Mesenchymal stem cell (in vitro differentiated cells and primary cell): Measurements from ENCODE around the gene WAPL.

Experiments used
- DNase-seq: peaks from one replicate; pipeline ENCODE4 v3.0.0-alpha.2; 2013
- H2AFZ ChIP-seq: one replicate; pipeline ENCODE4 v1.6.1; 2013; ENCODE audit warnings: low read depth, mild to moderate bottlenecking, control low read depth, inconsistent platforms, low read length, moderate library complexity
- H2AK5ac ChIP-seq: 2 replicates; pipeline ENCODE4 v1.6.1; 2013; ENCODE audit warnings: low read length, moderate library complexity, mild to moderate bottlenecking, inconsistent platforms; ENCODE audit not compliant: severe bottlenecking
- H2BK120ac ChIP-seq: one replicate; pipeline ENCODE4 v1.6.1; 2013; ENCODE audit warnings: low read depth, mild to moderate bottlenecking, inconsistent platforms, low read length, moderate library complexity
- H2BK12ac ChIP-seq, 2 experiments: one replicate each; pipeline ENCODE4 v1.6.1; 2013; ENCODE audit warnings: inconsistent platforms in 2 of 2, low read length in 2 of 2, mild to moderate bottlenecking in 2 of 2, moderate library complexity in 2 of 2, control low read depth in 1 of 2
- H2BK15ac ChIP-seq: one replicate; pipeline ENCODE4 v1.6.1; 2013; ENCODE audit warnings: mild to moderate bottlenecking, low read depth, inconsistent platforms; ENCODE audit not compliant: poor library complexity, severe bottlenecking
- H2BK5ac ChIP-seq: 2 replicates; pipeline ENCODE4 v1.6.1; 2013; ENCODE audit warnings: low read depth, mild to moderate bottlenecking, low read length, control low read depth, inconsistent platforms; ENCODE audit not compliant: poor library complexity, severe bottlenecking
- H3K14ac ChIP-seq, 2 experiments: one replicate each; pipeline ENCODE4 v1.6.1; 2013; ENCODE audit warnings: inconsistent platforms in 2 of 2, low read length in 2 of 2, control low read depth in 1 of 2, mild to moderate bottlenecking in 1 of 2, moderate library complexity in 1 of 2
- H3K18ac ChIP-seq, 2 experiments: one replicate each; pipeline ENCODE4 v1.6.1; 2013; ENCODE audit warnings: inconsistent platforms in 2 of 2, low read length in 2 of 2, control low read depth in 1 of 2, low read depth in 1 of 2, mild to moderate bottlenecking in 1 of 2
- H3K23ac ChIP-seq, 2 experiments: one replicate each; pipeline ENCODE4 v1.6.1; 2013; ENCODE audit warnings: inconsistent platforms in 2 of 2, low read length in 2 of 2, mild to moderate bottlenecking in 2 of 2, moderate library complexity in 2 of 2, control low read depth in 1 of 2
- H3K27ac ChIP-seq: 2 replicates; pipeline ENCODE4 v1.5.1; 2013; ENCODE audit warnings: mild to moderate bottlenecking, moderate library complexity, low read length, control low read depth, inconsistent platforms; ENCODE audit not compliant: poor library complexity, severe bottlenecking
- H3K27me3 ChIP-seq, 2 experiments: 2 replicates each; pipeline versions ENCODE4 v1.6.1 to v1.7.0; 2013; ENCODE audit warnings: low read length in 2 of 2, mild to moderate bottlenecking in 2 of 2, moderate library complexity in 2 of 2, control low read depth in 1 of 2, inconsistent platforms in 1 of 2; ENCODE audit not compliant: control insufficient read depth in 1 of 2, insufficient read depth in 1 of 2
- H3K36me3 ChIP-seq, 2 experiments: 2 replicates each; pipeline versions ENCODE4 v1.6.1 to v1.7.0; 2013; ENCODE audit warnings: low read length in 2 of 2, control low read depth in 1 of 2, inconsistent platforms in 1 of 2, low read depth in 1 of 2, mild to moderate bottlenecking in 1 of 2; ENCODE audit not compliant: insufficient read depth in 2 of 2, control insufficient read depth in 1 of 2
- H3K4ac ChIP-seq, 2 experiments: one replicate each; pipeline ENCODE4 v1.6.1; 2013; ENCODE audit warnings: inconsistent platforms in 2 of 2, low read length in 2 of 2, mild to moderate bottlenecking in 2 of 2, moderate library complexity in 2 of 2, control low read depth in 1 of 2, low read depth in 1 of 2
- H3K4me1 ChIP-seq: 2 replicates; pipeline ENCODE4 v1.6.1; 2013; ENCODE audit warnings: low read depth, low read length, control low read depth; ENCODE audit not compliant: control insufficient read depth, insufficient read depth
- H3K4me2 ChIP-seq: 2 replicates; pipeline ENCODE4 v1.6.1; 2013; ENCODE audit warnings: low read length, mild to moderate bottlenecking, inconsistent platforms; ENCODE audit not compliant: poor library complexity, severe bottlenecking
- H3K4me3 ChIP-seq, 2 experiments: 2 replicates each; pipeline versions ENCODE4 v1.5.1 to v1.7.0; 2013; ENCODE audit warnings: low read length in 2 of 2, mild to moderate bottlenecking in 2 of 2, control low read depth in 1 of 2, low read depth in 1 of 2; ENCODE audit not compliant: insufficient read depth in 1 of 2
- H3K79me1 ChIP-seq: replicated peaks from 2 replicates; pipeline ENCODE4 v1.6.1; 2013; ENCODE audit warnings: mild to moderate bottlenecking, control low read depth, low read length, inconsistent platforms; ENCODE audit not compliant: poor library complexity, severe bottlenecking
- H3K9ac ChIP-seq: 2 replicates; pipeline ENCODE4 v1.7.0; 2013; ENCODE audit warnings: mild to moderate bottlenecking, low read length, moderate library complexity
- H3K9me3 ChIP-seq: 2 replicates; pipeline ENCODE4 v1.7.0; 2013; ENCODE audit warnings: mild to moderate bottlenecking, low read length; ENCODE audit not compliant: control insufficient read depth
- H4K8ac ChIP-seq: one replicate; pipeline ENCODE4 v1.6.1; 2013; ENCODE audit warnings: inconsistent platforms, mild to moderate bottlenecking, low read length, moderate library complexity
- H4K91ac ChIP-seq: one replicate; pipeline ENCODE4 v1.6.1; 2013; ENCODE audit warnings: mild to moderate bottlenecking, low read length, inconsistent platforms
- WGBS: methylation state at CpG from one replicate; pipeline ENCODE4 v1.1.7; 2013; ENCODE audit warnings: mixed read lengths; 5-methylcytosine and 5-hydroxymethylcytosine counted together

Gene WAPL

GRCh38 chr10:86481761-86482160 is 39.8 kb downstream of the WAPL start:
- no peak overlapping the region for H3K18ac ChIP-seq
- WGBS, result no CpG with 5 or more reads among the region's 1 CpG

GRCh38 chr10:86480571-86480970 is 41.0 kb downstream of the WAPL start:
- no peak overlapping the region for H2BK12ac ChIP-seq
- H4K8ac ChIP-seq, result no peak overlapping the region
- no peaks in the 10 kb centered on the region for H3K27me3 ChIP-seq
- DNase-seq, result no peak
- no peak overlapping the region for H3K4ac ChIP-seq
- H3K14ac ChIP-seq, result no peak overlapping the region
- H3K79me1 ChIP-seq, result peaks cover 14% of the 10 kb centered on the region
- no peak overlapping the region for H3K23ac ChIP-seq
- no peak overlapping the region for H3K27ac ChIP-seq
- no peak overlapping the region for H3K9ac ChIP-seq
- no peak overlapping the region for H2AFZ ChIP-seq
- H3K36me3 ChIP-seq, result peaks cover 11 to 42% of the 10 kb centered on the region in 2 experiments
- WGBS, result 100% methylated on average over 1 of the region's 1 CpG
- H4K91ac ChIP-seq, result no peak overlapping the region
- no peak overlapping the region for H2BK5ac ChIP-seq
- no peak overlapping the region for H3K4me2 ChIP-seq
- H3K18ac ChIP-seq, result no peak overlapping the region
- no peak overlapping the region for H2AK5ac ChIP-seq
- H2BK120ac ChIP-seq, result no peak overlapping the region
- no peak overlapping the region for H2BK15ac ChIP-seq
- no peak overlapping the region for H3K4me3 ChIP-seq
- H3K9me3 ChIP-seq, result no peaks in the 10 kb centered on the region
- no peaks in the 10 kb centered on the region for H3K4me1 ChIP-seq

More at GRCh38 chr10:86481761-86482160, 39.8 kb downstream of the WAPL start:
- Histone ChIP-seq H3K14ac (no peak overlapping the region), H3K4me3 (no peak overlapping the region), H2BK15ac (no peak overlapping the region), H4K91ac (no peak overlapping the region), H2AFZ (no peak overlapping the region), H3K4me1 (no peaks in the 10 kb centered on the region), H2BK5ac (no peak overlapping the region), H3K27ac (no peak overlapping the region), H2BK120ac (no peak overlapping the region), H4K8ac (no peak overlapping the region), H3K79me1 (peaks cover 16% of the 10 kb centered on the region), H2AK5ac (no peak overlapping the region), H3K9me3 (no peaks in the 10 kb centered on the region), H2BK12ac (no peak overlapping the region), H3K4ac (no peak overlapping the region), H3K27me3 (no peaks in the 10 kb centered on the region), H3K36me3 (peaks cover 14 to 49% of the 10 kb centered on the region in 2 experiments), H3K4me2 (no peak overlapping the region), H3K23ac (no peak overlapping the region), H3K9ac (no peak overlapping the region)
- no peak for DNase-seq

- no peak overlapping the region for H3K14ac ChIP-seq
- no peak overlapping the region for H2BK120ac ChIP-seq
- no peaks in the 10 kb centered on the region for H3K27me3 ChIP-seq
- no peak for DNase-seq
- no peak overlapping the region for H4K8ac ChIP-seq
- H2AFZ ChIP-seq, result no peak overlapping the region
- H3K4me3 ChIP-seq, result no peak overlapping the region
- no peaks in the 10 kb centered on the region for H3K9me3 ChIP-seq
- no peak overlapping the region for H2BK5ac ChIP-seq
- H2BK15ac ChIP-seq, result no peak overlapping the region
- WGBS, result 100% methylated on average over 3 of the region's 3 CpGs
- no peak overlapping the region for H3K27ac ChIP-seq
- H2AK5ac ChIP-seq, result no peak overlapping the region
- H3K4ac ChIP-seq, result no peak overlapping the region
- no peak overlapping the region for H3K18ac ChIP-seq
- no peak overlapping the region for H3K4me2 ChIP-seq
- H4K91ac ChIP-seq, result no peak overlapping the region
- H2BK12ac ChIP-seq, result no peak overlapping the region
- H3K4me1 ChIP-seq, result no peaks in the 10 kb centered on the region
- peaks cover 8% of the 10 kb centered on the region for H3K79me1 ChIP-seq
- H3K9ac ChIP-seq, result no peak overlapping the region
- H3K36me3 ChIP-seq, result peaks cover 3 to 63% of the 10 kb centered on the region in 2 experiments
- H3K23ac ChIP-seq, result no peak overlapping the region
Observed at GRCh38 chr10:86472061-86472460, 49.5 kb downstream of the WAPL start.

- Histone ChIP-seq H3K9ac (no peak overlapping the region), H3K79me1 (peaks cover 20% of the 10 kb centered on the region), H3K23ac (no peak overlapping the region), H2AK5ac (no peak overlapping the region), H4K91ac (no peak overlapping the region), H3K36me3 (peaks cover 19 to 90% of the 10 kb centered on the region in 2 experiments), H3K27ac (no peak overlapping the region), H3K4me3 (no peak overlapping the region), H4K8ac (no peak overlapping the region), H2BK15ac (no peak overlapping the region), H3K9me3 (no peaks in the 10 kb centered on the region), H3K14ac (no peak overlapping the region), H3K27me3 (no peaks in the 10 kb centered on the region), H3K4me2 (no peak overlapping the region), H2BK5ac (no peak overlapping the region), H2BK120ac (no peak overlapping the region), H3K4me1 (no peaks in the 10 kb centered on the region), H2AFZ (no peak overlapping the region), H3K4ac (no peak overlapping the region), H2BK12ac (no peak overlapping the region), H3K18ac (no peak overlapping the region)
- over 99% methylated on average over 10 of the region's 10 CpGs for WGBS
- DNase-seq, result no peak
Observed at GRCh38 chr10:86461963-86462804, 59.4 kb downstream of the WAPL start.
